HG03354 (cell line): ENCODE results near the gene GRID1.

Experiments used
- ATAC-seq: cut with Tn5 transposase; IDR thresholded peaks from one replicate; pipeline ENCODE4 v1.9.1; 2021; ENCODE audit warnings: mild to moderate bottlenecking; ENCODE audit not compliant: unreplicated experiment, poor library complexity, severe bottlenecking

GRID1 gene

GRCh38 chr10:86226016-86226415 lies 140.6 kb downstream of the GRID1 start:
- no peak for ATAC-seq

- ATAC-seq = no peak
Measured at GRCh38 chr10:86225103-86225782, 141.4 kb downstream of the GRID1 start.

- ATAC-seq = no peak
Measured at GRCh38 chr10:86224354-86225102, 142.1 kb downstream of the GRID1 start.

- ATAC-seq = no peak
Measured at GRCh38 chr10:86223256-86223655, 143.3 kb downstream of the GRID1 start.

- no peak for ATAC-seq
Measured at GRCh38 chr10:86222687-86223086, 143.9 kb downstream of the GRID1 start.

- ATAC-seq = no peak
Measured at GRCh38 chr10:86222336-86222650, 144.3 kb downstream of the GRID1 start.

GRCh38 chr10:86221442-86222335 lies 144.9 kb downstream of the GRID1 start:
- ATAC-seq = no peak

GRCh38 chr10:86220626-86221025 lies 146.0 kb downstream of the GRID1 start:
- no peak for ATAC-seq

GRCh38 chr10:86219271-86219670 lies 147.3 kb downstream of the GRID1 start:
- no peak for ATAC-seq

- no peak for ATAC-seq
Measured at GRCh38 chr10:86218842-86219241, 147.8 kb downstream of the GRID1 start.

- no peak for ATAC-seq
Measured at GRCh38 chr10:86218160-86218559, 148.4 kb downstream of the GRID1 start.

- no peak for ATAC-seq
Measured at GRCh38 chr10:86217371-86218080, 149.1 kb downstream of the GRID1 start.

- ATAC-seq = no peak
Measured at GRCh38 chr10:86216886-86217285, 149.7 kb downstream of the GRID1 start.

GRCh38 chr10:86215712-86216111 lies 150.9 kb downstream of the GRID1 start:
- ATAC-seq = no peak

- ATAC-seq = no peak
Measured at GRCh38 chr10:86215046-86215445, 151.5 kb downstream of the GRID1 start.

- ATAC-seq = no peak
Measured at GRCh38 chr10:86213148-86213547, 153.4 kb downstream of the GRID1 start.

GRCh38 chr10:86212391-86212700 lies 154.2 kb downstream of the GRID1 start:
- no peak for ATAC-seq

- no peak for ATAC-seq
Measured at GRCh38 chr10:86211691-86212390, 154.8 kb downstream of the GRID1 start.

- ATAC-seq = no peak
Measured at GRCh38 chr10:86210416-86210815, 156.2 kb downstream of the GRID1 start.

GRCh38 chr10:86209726-86210125 lies 156.9 kb downstream of the GRID1 start:
- no peak for ATAC-seq
